Endothelial cell (in vitro differentiated cells): Measurements from ENCODE around the gene BEX3. TPM values are rescaled to one million over a fixed set of nuclear protein-coding genes. Genes with fewer than 3 reads are reported as not detected.

Source experiments
- DNase-seq: peaks from one replicate; pipeline ENCODE4 v3.0.0; 2021; ENCODE audit warnings: low spot score
- H3K27ac Mint-ChIP-seq: one replicate; pipeline ENCODE4 v1.8.0; 2021; ENCODE audit warnings: mixed read lengths, inconsistent platforms; ENCODE audit not compliant: unreplicated experiment
- H3K27me3 Mint-ChIP-seq: one replicate; pipeline ENCODE4 v1.8.0; 2021; ENCODE audit warnings: mild to moderate bottlenecking, moderate library complexity, mixed read lengths, inconsistent platforms; ENCODE audit not compliant: unreplicated experiment
- H3K36me3 Mint-ChIP-seq: one replicate; pipeline ENCODE4 v1.8.0; 2021; ENCODE audit warnings: mild to moderate bottlenecking, low read depth, mixed read lengths, inconsistent platforms; ENCODE audit not compliant: unreplicated experiment
- H3K4me1 Mint-ChIP-seq: one replicate; pipeline ENCODE4 v1.8.0; 2021; ENCODE audit warnings: mild to moderate bottlenecking, mixed read lengths, inconsistent platforms; ENCODE audit not compliant: unreplicated experiment
- H3K4me3 Mint-ChIP-seq: one replicate; pipeline ENCODE4 v1.8.0; 2021; ENCODE audit warnings: mild to moderate bottlenecking, mixed read lengths, inconsistent platforms; ENCODE audit not compliant: unreplicated experiment
- H3K9me3 Mint-ChIP-seq: one replicate; pipeline ENCODE4 v1.8.0; 2021; ENCODE audit warnings: mixed read lengths, inconsistent platforms; ENCODE audit not compliant: unreplicated experiment
- total RNA-seq: library from RNA; stranded (reverse); fragmentation: NEBNext Ultra II Directional; extraction: Animal tissue kit (Norgen Biotek cat#: 25700); gene quantifications from one replicate; pipeline ENCODE4 v1.2.1, GENCODE V29; 2021; ENCODE audit not compliant: unreplicated experiment
- TF ChIP-seq, protein P1 (sequence below): fragments of 200-600 bp; sonication (generic); IDR thresholded peaks from one replicate; pipeline ENCODE4 v1.5.0; 2021; ENCODE audit warnings: antibody characterized with exemption; ENCODE audit not compliant: unreplicated experiment

BEX3 gene
- total RNA-seq, 1 donor from 2014 or later: 313 TPM

GRCh38 chrX:103343105-103343504 is 33.2 kb upstream of the BEX3 start:
- Mint-ChIP-seq H3K36me3 (no peaks in the 10 kb centered on the region), H3K27ac (peak overlapping the region; percentile 83), H3K4me1 (peaks cover 17% of the 10 kb centered on the region), H3K4me3 (no peak overlapping the region), H3K27me3 (no peaks in the 10 kb centered on the region), H3K9me3 (no peaks in the 10 kb centered on the region)
- TF ChIP-seq, protein P1, sequence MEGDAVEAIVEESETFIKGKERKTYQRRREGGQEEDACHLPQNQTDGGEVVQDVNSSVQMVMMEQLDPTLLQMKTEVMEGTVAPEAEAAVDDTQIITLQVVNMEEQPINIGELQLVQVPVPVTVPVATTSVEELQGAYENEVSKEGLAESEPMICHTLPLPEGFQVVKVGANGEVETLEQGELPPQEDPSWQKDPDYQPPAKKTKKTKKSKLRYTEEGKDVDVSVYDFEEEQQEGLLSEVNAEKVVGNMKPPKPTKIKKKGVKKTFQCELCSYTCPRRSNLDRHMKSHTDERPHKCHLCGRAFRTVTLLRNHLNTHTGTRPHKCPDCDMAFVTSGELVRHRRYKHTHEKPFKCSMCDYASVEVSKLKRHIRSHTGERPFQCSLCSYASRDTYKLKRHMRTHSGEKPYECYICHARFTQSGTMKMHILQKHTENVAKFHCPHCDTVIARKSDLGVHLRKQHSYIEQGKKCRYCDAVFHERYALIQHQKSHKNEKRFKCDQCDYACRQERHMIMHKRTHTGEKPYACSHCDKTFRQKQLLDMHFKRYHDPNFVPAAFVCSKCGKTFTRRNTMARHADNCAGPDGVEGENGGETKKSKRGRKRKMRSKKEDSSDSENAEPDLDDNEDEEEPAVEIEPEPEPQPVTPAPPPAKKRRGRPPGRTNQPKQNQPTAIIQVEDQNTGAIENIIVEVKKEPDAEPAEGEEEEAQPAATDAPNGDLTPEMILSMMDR: peak; percentile 70
- DNase-seq: no peak

GRCh38 chrX:103344606-103345005 is 31.7 kb upstream of the BEX3 start:
- Mint-ChIP-seq H3K9me3 (no peaks in the 10 kb centered on the region), H3K27ac (peak overlapping the region; percentile 70), H3K4me3 (peak overlapping the region; percentile 77), H3K4me1 (peaks cover 19% of the 10 kb centered on the region), H3K27me3 (no peaks in the 10 kb centered on the region), H3K36me3 (no peaks in the 10 kb centered on the region)
- DNase-seq: no peak
- TF ChIP-seq, protein P1: no peak

DNA sequence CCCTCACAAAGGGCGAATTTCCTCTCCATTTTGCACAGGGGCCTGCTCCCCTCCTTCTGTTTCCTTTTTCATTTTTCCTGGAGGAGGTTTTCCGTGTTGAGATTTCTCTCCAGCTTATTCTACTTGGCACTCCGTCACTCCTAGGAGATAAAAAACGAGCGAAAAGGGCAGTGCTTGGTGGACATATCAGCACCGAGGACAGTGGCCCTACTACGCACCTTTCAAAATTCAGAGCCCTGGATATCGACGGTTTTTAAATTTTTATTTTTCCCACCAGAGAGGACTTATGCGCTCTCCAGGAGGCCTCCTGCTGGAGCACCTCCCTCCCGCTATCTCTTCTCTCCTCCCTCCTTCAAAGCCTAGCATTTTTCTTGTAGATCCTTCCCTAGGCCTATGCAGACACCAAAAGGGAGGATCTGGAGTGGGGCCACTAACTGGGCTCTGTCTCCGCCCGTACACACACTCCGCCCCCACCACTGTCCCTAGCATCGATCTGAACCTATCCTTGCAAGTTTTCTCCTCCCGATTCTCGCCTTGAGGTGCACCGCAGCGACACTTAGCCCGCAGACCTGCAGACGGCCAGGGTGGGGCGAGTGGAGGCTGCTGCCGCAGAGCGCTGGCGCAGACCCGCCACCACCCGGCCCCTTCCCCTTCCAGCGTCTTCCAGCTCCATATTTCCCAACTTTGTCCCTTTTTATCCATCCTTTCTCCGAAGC is 28.5 kb upstream of the BEX3 start:
- no peaks in the 10 kb centered on the region for H3K27me3 Mint-ChIP-seq
- TF ChIP-seq, protein P1: no peak
- peaks cover 14% of the 10 kb centered on the region for H3K4me1 Mint-ChIP-seq
- H3K4me3 Mint-ChIP-seq: peak overlapping the region; percentile 59
- no peak overlapping the region for H3K27ac Mint-ChIP-seq
- no peak for DNase-seq
- no peaks in the 10 kb centered on the region for H3K9me3 Mint-ChIP-seq
- H3K36me3 Mint-ChIP-seq: no peaks in the 10 kb centered on the region

GRCh38 chrX:103356130-103356798 is 20.1 kb upstream of the BEX3 start, which contains the start of gene TCEAL9:
Gene TCEAL9, plus strand, starts transcription at chrX:103356506. Its CDS starts 1,179 bp downstream, at chrX:103357685.
- H3K36me3 Mint-ChIP-seq: peaks cover 5% of the 10 kb centered on the region
- TF ChIP-seq, protein P1: no peak
- H3K4me3 Mint-ChIP-seq: peak within 1 kb of the TSS; percentile 97
- peak within 1 kb of the TSS; percentile 96 for H3K27ac Mint-ChIP-seq
- H3K4me1 Mint-ChIP-seq: peaks cover 15% of the 10 kb centered on the region
- peak; percentile 38 for DNase-seq
- H3K9me3 Mint-ChIP-seq: no peaks in the 10 kb centered on the region
- H3K27me3 Mint-ChIP-seq: peaks cover 6% of the 10 kb centered on the region

DNA sequence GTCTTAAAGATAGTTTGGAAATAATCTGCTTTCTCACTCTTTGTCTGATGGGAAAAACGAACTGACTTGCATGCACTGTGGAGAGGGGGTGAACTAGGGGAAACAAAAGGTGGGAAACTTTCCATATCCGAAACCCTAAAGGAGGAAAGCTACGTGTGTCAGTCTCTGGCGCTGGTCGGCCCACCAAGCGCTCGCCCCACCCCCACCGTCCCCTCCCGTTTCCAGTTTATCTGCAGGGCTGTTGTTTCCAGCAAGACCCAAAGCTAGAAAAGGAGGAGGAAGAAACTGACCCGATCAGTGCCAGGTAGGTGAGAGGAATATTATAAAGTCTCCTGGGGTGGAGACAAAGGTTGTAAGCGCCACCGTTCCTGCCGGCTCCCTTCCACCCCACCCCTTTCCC is 19.5 kb upstream of the BEX3 start:
- TF ChIP-seq, protein P1: no peak
- peaks cover 5% of the 10 kb centered on the region for H3K36me3 Mint-ChIP-seq
- H3K27me3 Mint-ChIP-seq: peaks cover 6% of the 10 kb centered on the region
- peak; percentile 15 for DNase-seq
- H3K27ac Mint-ChIP-seq: peak overlapping the region; percentile 96
- H3K4me1 Mint-ChIP-seq: peaks cover 15% of the 10 kb centered on the region
- peak overlapping the region; percentile 97 for H3K4me3 Mint-ChIP-seq
- H3K9me3 Mint-ChIP-seq: no peaks in the 10 kb centered on the region
